Activated CD4-positive, alpha-beta T cell treated with anti-CD3 and anti-CD28 coated beads, Interleukin-10, Interleukin-2, amounts not matched to agents 100 ng/mL and 50 ng/mL, durations not matched to agents 16 hours and 8 hours (primary cell): ENCODE data around the gene MEIS1.
"Not testable (repeated sequence)": the region's sequence is repeated elsewhere in the genome, so short reads cannot be mapped to it uniquely, and the experiment has no call there.

Source experiments
- DNase-seq: peaks from one replicate; pipeline ENCODE4 v3.0.0-alpha.2; 2020

The MEIS1 gene

DNA sequence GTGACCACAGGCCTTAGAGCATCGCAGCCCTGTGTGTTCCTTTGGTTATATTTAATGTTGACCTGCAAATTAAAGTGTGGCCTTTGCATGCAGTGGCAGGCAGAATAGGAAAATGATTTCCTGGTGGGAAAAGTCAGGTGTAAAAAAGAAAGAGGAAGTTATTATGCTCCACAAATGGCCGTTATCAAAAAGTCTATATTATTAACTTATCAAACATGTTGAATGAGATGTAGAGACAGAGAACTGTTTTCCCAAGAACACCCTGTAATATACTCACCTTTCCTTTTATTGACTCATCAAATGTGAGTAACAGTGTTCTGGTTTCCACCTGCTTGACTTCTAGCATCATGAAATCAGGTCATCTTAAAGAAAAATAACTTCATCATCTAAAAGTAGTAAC is 35.3 kb downstream of the MEIS1 start:
- DNase-seq = no peak

DNA sequence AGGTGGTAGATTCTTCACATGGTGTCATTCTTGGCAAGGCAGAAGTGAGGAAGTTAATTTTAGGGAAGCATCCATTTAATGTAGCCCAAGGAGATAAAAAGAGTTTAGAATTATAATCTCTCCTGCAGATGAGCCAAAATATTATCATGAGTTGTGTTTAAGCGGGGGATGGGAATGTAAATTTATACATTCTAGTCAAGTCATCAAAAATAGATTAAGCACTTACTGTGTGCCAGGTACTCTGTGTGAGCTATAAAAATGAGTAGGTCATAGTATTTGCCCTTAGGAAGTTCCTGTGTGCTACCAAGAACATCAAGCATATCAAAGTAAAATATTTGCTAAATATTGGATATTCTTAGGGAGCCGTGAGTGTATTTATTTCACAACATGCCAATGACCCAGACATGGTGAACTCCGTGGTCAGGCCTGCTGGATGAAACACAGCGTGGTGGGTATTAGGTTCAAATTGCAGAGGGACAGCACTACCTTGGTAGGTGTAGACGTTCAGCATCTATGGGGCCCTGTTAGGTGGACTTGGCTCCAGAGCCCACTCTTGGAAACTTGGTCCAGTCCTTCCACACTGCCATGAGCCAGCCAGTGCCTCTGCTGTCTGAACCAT is 37.4 kb downstream of the MEIS1 start:
- DNase-seq = no peak

DNA sequence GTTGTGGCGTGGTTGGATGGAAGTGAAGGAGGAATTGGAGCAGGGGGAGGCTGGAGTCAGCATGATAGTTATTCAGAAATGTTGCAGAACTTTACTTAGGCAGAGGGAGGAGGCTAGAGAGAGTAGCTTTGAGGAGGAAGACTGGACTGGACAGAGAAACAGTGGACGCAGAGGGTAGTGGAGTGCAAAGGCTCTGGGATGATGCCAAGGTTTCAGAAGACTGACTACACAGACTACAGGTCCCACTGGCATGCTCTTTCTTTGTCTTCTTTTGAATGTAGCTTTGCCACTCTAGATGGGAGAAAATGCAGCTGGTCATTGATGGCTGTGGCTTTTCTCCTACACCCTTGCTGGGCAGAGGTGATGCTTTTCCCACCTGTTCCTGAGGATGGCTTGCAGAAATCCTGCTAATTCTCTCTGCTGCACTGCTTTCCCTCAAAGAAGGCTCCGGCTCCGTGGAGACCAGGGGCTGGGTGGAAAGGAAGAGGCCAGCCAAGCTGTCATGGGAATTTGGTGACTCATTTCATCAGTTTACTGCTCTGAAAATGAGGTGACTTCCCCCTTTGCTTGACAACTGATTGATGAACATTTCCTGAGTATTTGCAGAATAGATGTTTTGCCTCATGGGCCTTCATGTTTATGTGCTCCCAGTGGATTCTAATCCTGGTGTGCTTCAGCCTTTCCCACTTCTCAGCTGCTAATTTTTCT is 42.4 kb downstream of the MEIS1 start:
- DNase-seq = no peak

DNA sequence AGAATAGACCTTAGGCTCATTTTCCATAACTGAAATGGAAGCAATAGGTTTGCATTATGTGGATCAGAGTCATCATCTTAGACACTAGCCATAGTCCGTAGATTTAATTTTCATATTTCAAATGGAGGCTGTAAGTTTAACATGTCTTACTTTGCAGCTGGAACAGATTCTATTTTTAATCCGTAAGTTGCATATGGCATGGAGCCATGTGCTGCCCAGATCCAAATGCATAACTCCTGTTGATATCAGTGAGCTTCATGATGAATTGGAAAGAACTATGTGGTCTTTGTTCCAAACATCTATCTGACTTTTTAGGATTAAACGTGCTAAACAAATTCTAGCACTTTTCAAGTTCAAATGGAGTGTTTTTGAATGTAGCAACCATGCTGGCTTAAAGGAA is 43.4 kb downstream of the MEIS1 start:
- DNase-seq = no peak

DNA sequence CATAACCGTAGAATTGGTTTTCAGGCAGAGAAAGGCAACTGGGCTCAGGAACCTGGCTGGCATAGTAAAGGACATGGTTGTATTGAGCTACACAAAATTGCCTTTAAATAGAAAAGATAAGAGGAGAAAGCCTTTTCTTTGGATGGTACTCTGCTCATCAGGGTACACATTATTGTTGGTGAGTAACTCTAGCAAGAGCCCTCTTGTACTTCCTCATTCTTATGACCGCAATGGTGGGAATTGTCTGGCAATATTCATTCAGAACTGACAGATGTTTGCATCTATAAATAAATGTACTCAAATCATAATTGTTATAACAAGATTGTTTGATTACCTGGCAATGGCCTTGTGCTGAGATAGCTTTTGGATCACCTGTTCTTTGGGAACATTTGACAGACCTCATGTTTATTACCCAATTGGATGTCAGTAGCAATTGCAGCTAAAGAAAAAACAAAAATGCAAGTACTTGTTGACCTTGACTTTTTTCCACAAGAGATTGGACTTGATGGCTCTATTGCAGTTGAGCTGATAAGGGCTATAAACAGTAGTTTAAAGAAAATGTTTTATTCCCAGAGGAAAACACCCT is 43.9 kb downstream of the MEIS1 start:
- DNase-seq = no peak

DNA sequence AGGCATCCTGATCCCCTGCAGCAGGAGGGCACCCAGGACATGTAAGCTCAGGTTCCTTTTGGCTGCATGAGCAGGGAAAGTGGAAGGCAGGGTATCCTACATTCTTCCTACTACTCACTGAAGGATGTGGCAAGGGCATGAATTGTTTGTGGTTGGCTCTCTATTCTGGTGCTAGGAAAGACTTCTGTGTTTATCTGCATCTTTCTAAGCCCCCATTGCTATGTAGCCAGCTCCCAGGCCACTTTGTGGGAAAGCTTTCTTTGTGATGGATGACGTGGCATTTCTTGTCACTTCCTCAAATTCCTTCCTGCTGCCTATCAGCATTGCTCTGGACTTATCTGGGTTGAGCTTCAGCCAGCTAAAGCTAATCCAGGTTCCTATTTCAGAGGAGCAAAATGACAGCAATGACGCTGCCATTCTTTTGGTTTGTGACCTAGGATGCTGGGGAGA is 46.2 kb downstream of the MEIS1 start:
- DNase-seq = no peak

DNA sequence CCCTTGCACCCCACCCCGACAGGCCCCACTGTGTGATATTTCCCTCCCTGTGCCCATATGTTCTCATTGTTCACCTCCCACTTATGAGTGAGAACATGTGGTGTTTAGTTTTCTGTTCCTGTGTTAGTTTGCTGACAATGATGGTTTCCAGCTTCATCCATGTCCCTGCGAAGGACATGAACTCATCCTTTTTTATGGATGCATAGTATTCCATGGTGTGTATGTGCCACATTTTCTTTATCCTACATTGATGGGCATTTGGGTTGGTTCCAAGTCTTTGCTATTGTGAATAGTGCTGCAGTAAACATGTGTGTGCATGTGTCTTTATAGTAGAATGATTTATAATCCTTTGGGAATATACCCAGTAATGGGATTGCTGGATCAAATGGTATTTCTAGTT is 50.3 kb downstream of the MEIS1 start:
- DNase-seq = not testable (repeated sequence)

DNA sequence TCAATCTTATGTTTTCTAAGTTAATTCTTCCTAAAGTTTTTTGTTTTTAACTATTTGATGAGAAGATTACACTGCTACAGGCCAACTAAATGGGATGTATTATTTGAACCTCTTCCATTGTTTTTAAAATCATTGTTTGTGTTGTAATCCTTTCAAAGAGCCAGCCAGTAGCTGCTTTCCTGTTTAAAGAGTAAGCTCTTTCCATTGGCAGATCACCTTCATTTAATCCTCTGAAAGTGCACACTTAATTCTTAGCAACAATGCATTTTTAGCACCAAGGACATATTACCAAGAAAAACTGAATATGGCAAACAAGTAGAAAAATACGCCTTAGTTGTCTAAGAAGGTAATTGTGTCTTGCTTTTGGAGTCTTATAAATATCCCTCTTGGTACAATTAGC is 54.0 kb downstream of the MEIS1 start:
- no peak for DNase-seq

DNA sequence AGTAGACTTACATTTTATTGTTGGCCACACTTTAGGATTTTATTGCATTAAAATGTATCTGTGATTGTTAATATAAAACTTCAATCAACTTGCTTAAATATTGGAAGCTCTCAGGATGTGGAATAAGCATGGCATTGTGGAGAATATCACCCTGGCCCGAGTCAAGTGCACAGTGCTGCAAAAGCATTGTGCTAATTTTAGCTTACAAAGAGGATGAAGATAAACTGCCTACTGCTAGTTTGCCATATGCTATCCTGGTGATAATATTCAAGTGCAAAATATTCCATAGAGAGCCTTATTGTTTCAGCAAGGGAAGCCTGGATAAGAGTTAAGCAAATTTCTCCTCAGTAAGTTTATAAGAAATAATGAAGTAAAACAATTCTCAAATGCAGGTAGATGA is 54.5 kb downstream of the MEIS1 start:
- no peak for DNase-seq

DNA sequence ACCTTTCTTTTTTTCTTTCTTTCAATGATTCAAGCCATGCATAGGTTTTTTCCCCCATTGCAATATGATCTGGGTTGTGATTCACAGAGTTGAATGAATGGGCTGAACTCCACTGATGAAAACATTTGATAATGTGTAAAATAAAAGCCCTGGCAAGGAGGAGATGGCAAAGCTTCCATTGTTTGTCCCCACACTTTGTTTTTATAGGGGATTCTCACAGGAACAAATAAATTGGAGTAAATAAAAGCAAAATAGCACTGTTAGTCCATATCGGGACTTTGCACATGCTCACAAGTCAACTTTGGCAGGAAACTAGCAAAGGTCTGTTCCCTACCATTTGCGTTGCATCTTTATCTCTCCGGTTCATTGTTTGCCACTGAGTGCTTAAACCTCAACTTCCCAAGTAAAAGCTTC is 55.7 kb downstream of the MEIS1 start:
- no peak for DNase-seq

DNA sequence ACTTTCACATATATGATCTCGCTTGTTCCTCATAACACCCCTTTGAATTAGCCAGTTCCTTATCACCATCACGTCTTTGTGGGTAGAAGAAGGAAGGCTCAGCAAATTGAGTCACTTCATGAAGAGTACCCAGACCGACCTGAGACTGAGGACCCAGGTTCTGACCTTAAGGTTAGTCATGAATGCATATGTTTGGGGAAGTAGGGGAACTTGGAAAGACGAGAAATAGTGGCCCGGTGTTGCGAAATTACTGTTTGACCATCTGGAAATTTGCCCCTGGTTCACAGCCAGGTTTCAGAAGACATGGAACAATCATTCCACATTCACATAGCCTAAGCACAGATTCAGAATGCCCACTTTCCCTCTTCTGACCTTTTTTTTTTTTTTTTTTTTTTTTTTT is 59.8 kb downstream of the MEIS1 start:
- no peak for DNase-seq

DNA sequence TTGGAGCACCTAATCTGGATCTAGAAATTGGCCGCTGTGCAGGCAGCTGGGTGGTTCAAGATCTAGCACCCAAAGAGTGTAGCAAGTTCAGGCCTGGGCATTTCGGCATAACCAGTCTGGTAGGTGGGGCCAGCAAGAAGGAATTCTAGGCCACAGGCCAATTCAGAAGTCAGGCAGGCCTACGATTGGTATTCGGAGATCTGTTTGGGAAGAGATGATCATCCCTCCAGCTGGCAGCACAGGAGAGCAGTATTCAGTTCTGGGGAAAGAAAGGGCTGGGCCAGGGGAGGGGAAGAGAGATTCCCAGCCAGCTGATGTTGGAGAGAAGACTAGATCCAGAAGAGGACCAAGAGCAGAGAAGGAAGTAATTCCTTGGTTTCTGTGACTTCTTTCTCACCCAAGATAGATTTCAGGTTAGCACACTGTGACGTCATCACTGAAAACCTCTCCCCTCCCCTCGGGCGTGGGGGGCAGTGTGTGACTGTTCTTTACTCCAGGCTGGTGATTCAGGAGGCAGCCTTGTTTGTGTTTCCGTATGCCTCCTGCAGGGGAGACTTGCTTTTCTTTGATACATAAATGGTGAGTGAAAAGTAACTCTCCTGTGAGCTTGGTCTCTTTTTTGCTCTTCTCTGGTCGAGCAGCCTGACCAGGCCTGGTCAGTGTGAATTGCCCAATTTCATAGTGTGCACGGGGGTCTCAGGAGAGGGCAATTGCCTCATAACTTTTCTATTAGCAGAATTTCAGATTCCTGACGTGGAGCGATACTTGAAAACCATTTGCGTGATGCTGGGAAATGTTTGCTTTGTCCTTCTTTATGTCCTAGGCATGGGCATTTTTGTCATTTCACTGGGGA is 61.1 kb downstream of the MEIS1 start:
- DNase-seq = no peak

DNA sequence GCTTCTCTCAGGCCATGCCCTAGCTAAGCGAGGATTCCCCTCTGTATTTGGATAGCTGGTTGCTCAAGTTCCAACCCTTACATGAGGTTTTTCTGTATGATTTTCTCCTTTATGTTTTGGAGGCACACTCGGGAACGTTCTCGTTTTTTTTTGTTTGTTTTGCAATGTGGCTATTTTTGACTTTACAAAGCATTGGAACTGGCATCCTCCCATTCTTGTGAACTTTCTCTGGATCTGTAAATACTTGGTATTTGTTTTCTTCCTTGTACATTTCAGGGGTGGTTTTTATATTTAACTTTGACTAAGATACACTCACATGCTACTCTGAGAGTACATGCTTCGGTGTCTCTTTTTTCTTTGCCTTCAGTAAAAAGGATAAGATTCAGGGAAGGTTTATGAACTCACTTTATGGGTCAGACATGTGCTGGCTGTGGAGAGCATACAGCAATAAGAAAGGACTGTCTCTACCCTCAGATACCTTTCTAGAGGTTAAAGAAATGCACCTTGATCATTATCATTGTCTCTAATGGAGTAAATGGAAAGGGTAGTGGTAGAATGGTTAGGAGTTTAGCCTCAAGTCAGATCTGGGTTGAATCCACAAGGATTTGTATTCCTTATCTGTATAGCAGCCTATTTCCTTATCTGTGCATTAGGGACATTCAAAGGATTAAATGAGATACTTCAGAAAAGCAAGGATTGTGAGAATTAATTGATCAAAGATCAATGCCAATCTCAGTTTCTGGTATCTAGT is 61.9 kb downstream of the MEIS1 start:
- DNase-seq = no peak

DNA sequence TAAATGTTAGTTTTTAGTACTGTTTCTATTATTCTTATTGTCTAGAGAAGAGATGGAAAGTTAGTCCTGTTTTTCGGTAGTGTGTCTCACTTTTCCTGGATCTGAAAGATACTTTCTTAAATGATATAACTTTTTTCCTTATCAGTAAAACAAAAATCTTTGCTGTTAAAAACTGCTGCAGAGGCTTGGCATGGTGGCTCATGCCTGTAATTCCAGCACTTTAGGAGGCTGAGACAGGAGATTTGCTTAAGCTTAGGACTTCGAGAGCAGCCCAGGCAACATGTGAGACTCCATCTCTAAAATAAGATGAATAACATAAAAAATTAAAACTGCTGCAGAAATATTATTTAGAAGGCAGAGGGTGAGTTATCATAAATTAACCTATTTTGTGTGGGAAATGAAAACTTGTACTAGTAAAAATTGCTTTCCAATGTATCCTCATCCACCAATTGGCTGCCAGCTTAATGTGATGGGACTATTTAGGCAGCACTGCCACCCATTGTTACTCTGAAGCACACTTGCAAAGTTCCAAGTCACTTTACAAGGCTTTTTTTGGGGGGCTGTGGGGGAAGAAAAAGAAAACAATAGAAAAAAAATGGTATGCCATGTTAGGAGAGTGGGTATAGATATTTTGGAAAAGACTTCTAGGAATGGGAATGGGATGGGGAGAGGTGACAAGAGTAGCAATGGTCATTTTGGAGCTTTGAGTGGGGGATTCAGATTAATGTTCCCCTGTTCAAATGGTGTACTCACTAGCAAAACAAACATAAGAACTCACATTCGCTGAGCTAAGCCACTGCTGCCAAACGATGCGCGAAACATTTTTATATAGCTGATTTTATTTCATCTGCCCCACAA is 62.7 kb downstream of the MEIS1 start:
- DNase-seq = no peak

DNA sequence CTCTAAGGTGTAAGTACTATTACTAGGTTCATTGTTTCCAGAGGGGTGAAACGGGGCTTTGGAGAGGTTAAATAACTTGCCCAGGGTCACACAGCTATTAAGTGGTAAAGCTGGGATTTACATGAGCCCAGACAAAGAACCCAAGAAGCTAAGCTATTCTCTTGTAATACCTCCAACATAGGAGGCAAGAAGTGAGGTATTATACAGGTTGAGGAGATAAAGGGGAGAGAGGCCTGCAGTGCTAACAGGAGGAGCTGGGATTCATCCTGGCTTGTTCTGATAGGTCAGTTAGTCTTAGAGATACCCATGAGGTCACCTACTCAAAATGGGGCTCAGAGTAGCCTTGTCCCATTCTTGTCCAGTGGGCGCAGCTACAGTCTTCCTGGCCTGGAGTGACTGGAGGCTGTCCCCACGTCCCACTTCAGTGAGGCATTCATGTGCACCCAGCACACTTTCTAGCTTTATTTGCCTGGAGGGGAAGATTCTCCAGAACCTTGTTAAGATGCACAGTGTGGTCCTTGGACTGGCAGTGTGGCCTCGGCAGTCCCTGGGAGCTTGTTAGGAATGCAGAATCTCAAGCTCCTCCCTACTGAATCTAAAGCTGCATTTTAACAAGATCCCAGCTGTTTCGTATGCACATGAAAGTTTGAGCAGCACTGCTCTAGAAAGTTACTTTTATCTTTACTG is 63.5 kb downstream of the MEIS1 start:
- DNase-seq = no peak

DNA sequence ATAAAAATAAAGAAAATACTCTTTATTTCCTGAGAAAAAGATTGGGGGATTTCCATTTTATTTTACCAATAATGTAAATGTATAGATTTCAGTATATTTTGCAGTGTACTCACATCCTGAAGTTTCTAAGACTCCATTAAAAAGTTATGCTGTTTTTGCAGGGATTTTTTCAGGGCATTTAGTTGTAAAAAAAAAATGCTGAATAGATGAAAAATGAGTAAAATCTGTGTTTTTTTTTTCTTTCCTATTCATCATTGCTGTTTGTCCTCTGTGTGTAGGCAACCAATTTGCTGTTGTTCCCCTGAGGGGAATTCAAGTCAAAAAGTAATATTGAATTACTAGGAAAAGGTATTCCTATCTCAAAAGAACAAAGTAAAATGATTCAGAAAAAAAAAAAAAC is 66.3 kb downstream of the MEIS1 start:
- no peak for DNase-seq

DNA sequence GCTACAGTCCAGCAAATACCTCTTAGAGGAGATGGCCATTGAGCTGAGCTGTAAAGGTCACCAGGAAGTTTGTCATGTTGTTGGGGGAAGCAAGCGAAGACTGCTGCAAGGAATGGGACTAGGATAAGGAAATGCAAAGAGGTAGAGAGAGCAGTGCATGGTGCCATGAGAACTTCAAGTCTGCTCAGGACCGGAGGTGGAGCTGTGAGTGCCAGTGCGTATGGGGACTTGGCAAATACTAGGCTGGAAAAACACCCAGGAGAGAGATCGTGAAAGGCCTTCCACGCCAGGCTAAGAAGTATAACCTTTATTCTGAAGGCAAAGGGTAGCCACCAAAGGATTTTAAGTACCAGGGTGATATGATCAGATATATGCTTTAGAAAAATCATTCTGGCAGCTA is 71.3 kb downstream of the MEIS1 start:
- DNase-seq = no peak

DNA sequence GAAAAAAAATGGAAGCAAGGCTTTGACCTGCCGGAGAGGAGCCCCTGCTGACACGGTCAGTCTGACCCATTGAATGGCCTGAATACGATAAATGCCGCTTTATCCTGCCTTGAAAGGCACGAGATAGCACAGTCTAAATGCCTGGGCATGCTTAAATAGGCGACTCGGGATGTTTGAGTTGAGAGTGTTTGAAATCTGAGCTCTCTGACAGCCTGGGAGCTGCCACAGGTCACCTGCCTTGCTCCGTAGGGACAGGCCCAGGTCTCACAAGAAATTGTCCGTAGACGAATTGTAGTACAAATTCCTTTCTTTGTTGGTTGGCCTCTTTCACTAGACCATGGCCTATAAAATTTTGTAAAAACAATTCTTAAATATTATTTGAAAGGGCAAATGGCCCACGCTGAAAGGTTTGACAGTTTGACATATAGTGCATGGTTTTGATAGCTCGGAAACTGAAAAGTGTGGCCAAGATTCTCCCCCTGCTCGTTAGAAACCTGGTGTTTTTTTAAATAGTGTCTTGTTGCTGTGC is 72.8 kb downstream of the MEIS1 start:
- DNase-seq = no peak

DNA sequence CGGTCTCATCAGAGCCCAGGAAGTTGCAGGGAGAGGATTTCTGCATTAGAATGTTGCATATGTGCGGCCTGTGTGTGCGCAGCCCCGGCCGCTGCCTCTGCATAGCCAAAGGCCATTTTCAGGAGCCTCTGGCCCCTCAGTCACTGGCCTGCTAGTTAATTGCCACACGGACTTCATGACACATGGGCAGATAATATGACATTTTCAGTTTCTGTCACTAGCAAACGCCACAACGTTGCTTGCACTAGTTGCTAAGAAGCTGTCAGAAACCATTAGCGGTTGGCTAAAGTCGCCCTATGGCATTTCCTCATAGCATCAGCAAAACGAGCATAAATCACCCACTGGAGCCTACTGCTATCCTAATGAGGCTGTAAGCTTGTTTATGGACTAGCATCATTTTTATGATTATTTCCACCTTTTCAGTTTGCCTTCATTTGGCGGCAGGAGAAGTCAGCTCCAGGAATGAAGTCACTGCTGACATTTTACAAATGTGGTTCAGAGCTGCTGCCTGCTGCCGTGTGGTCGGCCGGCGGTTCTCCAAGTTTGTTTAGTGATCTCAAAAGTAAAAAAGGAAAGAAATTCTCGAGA is 73.7 kb downstream of the MEIS1 start:
- no peak for DNase-seq

DNA sequence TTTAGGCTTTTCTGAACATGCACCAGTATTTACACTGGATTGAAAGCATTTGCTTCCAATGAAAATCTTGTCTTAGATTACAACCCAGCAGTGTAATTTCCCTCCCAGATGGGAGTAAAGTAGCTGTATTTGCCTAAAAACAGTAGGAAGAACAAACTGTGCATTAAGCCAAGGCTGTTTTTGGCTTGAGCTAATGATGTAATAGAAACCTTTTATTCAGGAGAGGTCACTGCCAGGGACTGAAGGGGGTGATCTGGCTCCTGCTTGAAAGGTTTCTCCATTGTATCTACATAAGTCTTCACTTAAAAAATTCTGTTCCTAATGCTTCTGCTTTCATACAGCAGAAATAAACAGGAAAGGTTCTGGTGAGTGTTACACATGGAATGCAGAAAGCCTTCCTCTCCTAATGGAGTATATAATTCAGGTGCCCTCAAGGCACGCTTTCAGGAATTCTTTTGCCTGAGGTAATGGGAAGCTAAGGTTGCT is 74.4 kb downstream of the MEIS1 start:
- DNase-seq = no peak
